GM12875 (cell line): ENCODE data around the gene ZBTB25.

Experiments
- H3K4me3 ChIP-seq: one replicate; pipeline ENCODE4 v1.5.1; 2011; ENCODE audit warnings: low read depth, low read length, control low read depth
- CTCF ChIP-seq: IDR thresholded peaks from 2 replicates; pipeline ENCODE4 v1.5.1; 2011; ENCODE audit warnings: low read depth, mild to moderate bottlenecking, control low read depth, inconsistent platforms, low read length, moderate library complexity, borderline replicate concordance; ENCODE audit not compliant: insufficient read depth

Gene ZBTB25

GRCh38 chr14:64542836-64543201, 39.2 kb upstream of the ZBTB25 start:
- no peak overlapping the region for H3K4me3 ChIP-seq

GRCh38 chr14:64541972-64542835, 38.6 kb upstream of the ZBTB25 start:
- no peak overlapping the region for H3K4me3 ChIP-seq
- TF ChIP-seq CTCF, result no peak

More at GRCh38 chr14:64542836-64543201, 39.2 kb upstream of the ZBTB25 start:
- no peak for TF ChIP-seq CTCF

GRCh38 chr14:64541261-64541971, 37.8 kb upstream of the ZBTB25 start:
- no peak for TF ChIP-seq CTCF

GRCh38 chr14:64540208-64541202, 36.9 kb upstream of the ZBTB25 start, which contains the start of gene HSPA2:
TSS of gene HSPA2 (plus strand) at chr14:64540741. CDS start at chr14:64540850, 109 bp downstream.
- peak within 1 kb of the TSS; percentile 81 for H3K4me3 ChIP-seq
- TF ChIP-seq CTCF, result peak; percentile 78

More at GRCh38 chr14:64541261-64541971, 37.8 kb upstream of the ZBTB25 start:
- H3K4me3 ChIP-seq, result peak overlapping the region; percentile 51

GRCh38 chr14:64536488-64537245, 33.0 kb upstream of the ZBTB25 start:
- TF ChIP-seq CTCF, result no peak
- no peak overlapping the region for H3K4me3 ChIP-seq

- no peak overlapping the region for H3K4me3 ChIP-seq
These were observed 27.9 kb upstream of the ZBTB25 start for GRCh38 chr14:64531567-64531966.

More at GRCh38 chr14:64531567-64531966, 27.9 kb upstream of the ZBTB25 start:
- TF ChIP-seq CTCF, result no peak
